Muscle of leg (tissue), 11 donors: Measurements from ENCODE around the gene TRPC4AP. TPM values are rescaled to one million over a fixed set of nuclear protein-coding genes. Genes with fewer than 3 reads are reported as not detected.

Source experiments
- DNase-seq: peaks from one replicate; pipeline ENCODE4 v3.0.0; 2013
- H3K27ac ChIP-seq: one replicate; pipeline ENCODE4 v1.5.1; 2013; ENCODE audit warnings: mild to moderate bottlenecking, low read length, control low read depth
- H3K27me3 ChIP-seq: one replicate; pipeline ENCODE4 v1.6.1; 2013; ENCODE audit warnings: low read length; ENCODE audit not compliant: control insufficient read depth, insufficient read depth
- H3K36me3 ChIP-seq: one replicate; pipeline ENCODE4 v1.6.1; 2013; ENCODE audit warnings: low read length; ENCODE audit not compliant: control insufficient read depth, insufficient read depth
- H3K4me1 ChIP-seq: one replicate; pipeline ENCODE4 v1.6.1; 2013; ENCODE audit warnings: low read length; ENCODE audit not compliant: control insufficient read depth, insufficient read depth
- H3K4me3 ChIP-seq: one replicate; pipeline ENCODE4 v1.5.1; 2013; ENCODE audit warnings: low read length, control low read depth
- H3K9me3 ChIP-seq: replicated peaks from 2 replicates; pipeline ENCODE4 v1.6.1; 2013; ENCODE audit warnings: low read depth, low read length; ENCODE audit not compliant: control insufficient read depth
- WGBS: methylation state at CpG from one replicate; pipeline ENCODE4 v1.1.5; 2013; ENCODE audit warnings: missing lambda C conversion rate; ENCODE audit not compliant: insufficient coverage; 5-methylcytosine and 5-hydroxymethylcytosine counted together
- polyA plus RNA-seq, 8 donors: library from polyadenylated mRNA; unstranded; fragments of 120-200 nt; gene quantifications; one replicate each; pipeline versions ENCODE4 v1.2.1 to v1.2.3, GENCODE V29; 2013; ENCODE audit warnings: inconsistent platforms in 1 of 8, low replicate concordance in 1 of 8; ENCODE audit not compliant: insufficient read length in 8 of 8, insufficient read depth in 1 of 8
- total RNA-seq: library from RNA; stranded (reverse); fragments of 120-200 nt; gene quantifications from one replicate; pipeline ENCODE4 v1.2.4, GENCODE V29; 2013

Gene TRPC4AP
- total and polyA plus RNA-seq, 9 donors = 28.6 to 61.0 (median 56.5) TPM

DNA sequence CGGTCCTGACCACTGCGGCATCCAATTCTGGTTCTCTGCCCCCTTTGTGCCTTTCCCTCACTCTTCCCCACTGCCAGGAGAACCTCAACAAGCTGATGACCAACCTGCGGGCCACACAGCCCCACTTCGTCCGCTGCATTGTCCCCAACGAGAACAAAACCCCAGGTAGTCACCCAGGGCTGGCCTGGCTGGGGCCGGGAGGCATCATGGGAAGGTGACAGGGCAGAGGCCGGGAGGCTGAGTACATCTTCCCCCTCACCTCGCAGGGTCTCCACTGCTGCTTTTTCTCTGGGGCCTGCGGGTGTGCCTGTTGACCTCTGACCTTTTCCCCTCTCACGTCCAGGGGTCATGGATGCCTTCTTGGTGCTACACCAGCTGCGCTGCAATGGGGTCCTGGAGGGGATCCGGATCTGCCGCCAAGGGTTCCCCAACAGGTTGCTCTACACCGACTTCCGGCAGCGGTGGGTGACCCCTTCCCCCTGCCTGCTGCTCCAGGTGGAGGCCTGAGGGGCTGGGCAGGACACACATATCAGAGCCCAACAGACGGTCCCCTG lies 101.9 kb downstream of the TRPC4AP start:
- WGBS = 75% methylated on average over 11 of the region's 18 CpGs
- no peak overlapping the region for H3K27ac ChIP-seq
- H3K4me3 ChIP-seq = no peak overlapping the region
- peaks cover 33% of the 10 kb centered on the region for H3K36me3 ChIP-seq
- no peaks in the 10 kb centered on the region for H3K9me3 ChIP-seq
- peaks cover 2% of the 10 kb centered on the region for H3K27me3 ChIP-seq
- H3K4me1 ChIP-seq = peaks cover 17% of the 10 kb centered on the region
- no peak for DNase-seq

DNA sequence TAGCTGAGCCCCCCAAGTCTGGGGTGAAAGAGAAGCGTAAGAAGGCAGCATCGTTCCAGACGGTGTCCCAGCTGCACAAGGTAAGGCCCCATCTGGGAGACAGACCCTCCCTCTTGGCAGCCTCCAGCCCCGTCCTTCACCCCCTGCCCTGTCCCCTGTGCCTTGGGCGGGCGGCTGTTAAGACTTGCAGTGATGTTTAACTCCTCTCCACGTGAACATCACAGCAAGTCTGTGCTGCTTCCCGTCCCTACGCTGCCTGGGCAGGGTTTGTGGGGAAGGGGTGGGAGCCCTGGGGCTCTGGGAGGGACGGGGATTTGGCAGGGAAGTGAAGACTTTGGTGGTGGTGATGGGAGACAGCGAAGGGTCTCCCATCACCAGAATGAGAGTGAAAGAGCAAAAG lies 102.4 kb downstream of the TRPC4AP start:
- peaks cover 18% of the 10 kb centered on the region for H3K4me1 ChIP-seq
- H3K27me3 ChIP-seq = peaks cover 5% of the 10 kb centered on the region
- peaks cover 27% of the 10 kb centered on the region for H3K36me3 ChIP-seq
- no peaks in the 10 kb centered on the region for H3K9me3 ChIP-seq
- H3K4me3 ChIP-seq = no peak overlapping the region
- no peak overlapping the region for H3K27ac ChIP-seq
- WGBS = 50% methylated on average over 3 of the region's 11 CpGs
- no peak for DNase-seq

DNA sequence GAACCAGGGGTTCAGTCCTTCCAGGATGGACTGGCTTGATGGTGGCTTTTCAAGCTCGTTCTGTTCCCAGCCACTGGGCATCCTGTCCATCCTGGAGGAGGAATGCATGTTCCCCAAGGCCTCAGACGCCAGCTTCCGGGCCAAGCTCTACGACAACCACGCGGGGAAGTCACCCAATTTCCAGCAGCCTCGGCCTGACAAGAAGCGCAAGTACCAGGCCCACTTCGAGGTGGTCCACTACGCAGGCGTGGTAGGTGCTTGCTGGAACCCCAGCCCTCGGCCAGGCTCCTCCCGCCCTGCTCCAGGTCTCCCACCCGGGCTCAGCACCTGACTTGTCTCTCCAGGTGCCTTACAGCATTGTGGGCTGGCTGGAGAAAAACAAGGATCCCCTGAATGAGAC lies 102.9 kb downstream of the TRPC4AP start:
- 87% methylated on average over 14 of the region's 14 CpGs for WGBS
- Histone ChIP-seq H3K4me3 (no peak overlapping the region), H3K27ac (no peak overlapping the region), H3K9me3 (no peaks in the 10 kb centered on the region), H3K27me3 (peaks cover 6% of the 10 kb centered on the region), H3K4me1 (peaks cover 23% of the 10 kb centered on the region), H3K36me3 (peaks cover 22% of the 10 kb centered on the region)
- DNase-seq = no peak

DNA sequence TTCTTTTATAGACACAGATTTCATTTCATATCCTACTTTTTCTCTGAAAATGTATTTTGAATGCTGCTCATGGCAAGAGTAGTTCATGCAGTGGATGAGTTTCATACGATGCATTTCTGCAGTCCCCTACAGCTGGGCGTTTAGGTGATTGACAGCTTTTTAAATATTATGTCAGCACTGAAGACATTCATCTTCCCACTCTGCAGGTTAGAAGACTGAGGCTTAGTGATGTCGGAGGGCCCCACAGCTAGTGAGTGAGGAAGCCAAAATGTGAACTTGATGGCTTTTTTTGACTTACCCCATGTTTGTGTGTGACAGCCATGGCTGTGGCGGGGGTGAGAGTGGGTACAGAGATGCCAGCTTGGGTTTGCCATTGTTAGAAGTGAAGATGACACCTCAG lies 103.5 kb downstream of the TRPC4AP start:
- peaks cover 7% of the 10 kb centered on the region for H3K27me3 ChIP-seq
- no peak overlapping the region for H3K4me3 ChIP-seq
- no peak overlapping the region for H3K27ac ChIP-seq
- no peak for DNase-seq
- no peaks in the 10 kb centered on the region for H3K9me3 ChIP-seq
- peaks cover 16% of the 10 kb centered on the region for H3K36me3 ChIP-seq
- 100% methylated on average over 2 of the region's 4 CpGs for WGBS
- H3K4me1 ChIP-seq = peaks cover 29% of the 10 kb centered on the region

DNA sequence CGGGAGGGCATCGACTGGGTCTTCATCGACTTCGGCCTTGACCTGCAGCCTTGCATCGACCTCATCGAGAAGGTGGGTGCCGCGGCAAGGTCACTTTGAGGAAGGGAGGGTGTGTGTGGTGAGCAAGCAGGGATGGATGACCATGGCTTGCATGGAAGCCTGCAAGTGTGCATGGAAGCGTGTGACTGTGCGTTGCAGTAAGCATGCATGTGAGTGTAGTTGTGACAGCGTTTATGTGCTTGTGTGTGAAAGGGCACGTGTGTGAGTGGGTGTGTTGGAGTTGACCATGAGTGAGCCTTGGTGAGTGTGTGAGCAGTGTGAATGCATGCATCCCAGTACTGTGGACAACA lies 104.4 kb downstream of the TRPC4AP start:
- peaks cover 38% of the 10 kb centered on the region for H3K4me1 ChIP-seq
- peaks cover 10% of the 10 kb centered on the region for H3K36me3 ChIP-seq
- no peak for DNase-seq
- H3K4me3 ChIP-seq = no peak overlapping the region
- no peaks in the 10 kb centered on the region for H3K9me3 ChIP-seq
- no peak overlapping the region for H3K27ac ChIP-seq
- 72% methylated on average over 12 of the region's 12 CpGs for WGBS
- peaks cover 11% of the 10 kb centered on the region for H3K27me3 ChIP-seq

DNA sequence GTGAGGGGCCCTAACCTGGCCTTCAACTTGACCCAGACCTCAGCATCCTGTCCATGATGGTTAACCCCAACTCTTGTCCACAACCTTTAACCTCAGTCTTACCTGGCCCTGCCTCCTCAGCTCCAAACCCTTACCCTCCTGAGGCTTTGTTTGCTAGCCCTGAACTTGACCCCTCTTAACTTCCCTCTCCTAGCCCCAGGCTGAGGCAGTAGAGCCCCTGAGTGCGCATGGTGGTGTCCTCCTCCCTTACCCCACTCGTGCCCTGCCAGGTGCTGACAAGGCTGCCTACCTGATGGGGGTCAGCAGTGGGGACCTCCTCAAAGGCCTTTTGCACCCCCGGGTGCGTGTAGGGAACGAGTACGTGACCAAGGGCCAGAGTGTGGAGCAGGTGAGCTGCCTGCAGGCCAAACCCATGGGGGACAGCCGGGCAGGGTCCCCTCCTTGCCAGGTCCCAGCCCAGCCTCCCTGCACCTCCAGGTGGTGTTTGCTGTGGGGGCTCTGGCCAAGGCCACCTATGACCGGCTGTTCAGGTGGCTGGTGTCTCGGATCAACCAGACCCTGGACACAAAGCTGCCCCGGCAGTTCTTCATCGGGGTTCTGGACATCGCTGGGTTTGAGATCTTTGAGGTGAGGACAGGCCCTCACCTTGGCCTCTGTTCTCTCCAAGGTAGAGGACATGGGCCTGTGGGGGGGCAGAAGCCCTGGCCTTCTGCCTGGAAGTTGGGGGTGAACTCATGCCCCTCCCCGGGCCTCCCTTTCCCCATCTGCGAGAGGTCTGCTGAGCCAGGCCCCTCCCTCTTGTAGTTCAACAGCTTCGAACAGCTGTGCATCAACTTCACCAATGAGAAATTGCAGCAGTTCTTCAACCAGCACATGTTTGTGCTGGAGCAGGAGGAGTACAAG lies 105.1 kb downstream of the TRPC4AP start:
- Histone ChIP-seq H3K27ac (no peak overlapping the region), H3K36me3 (peaks cover 4% of the 10 kb centered on the region), H3K27me3 (peaks cover 11% of the 10 kb centered on the region), H3K9me3 (no peaks in the 10 kb centered on the region), H3K4me1 (peaks cover 44% of the 10 kb centered on the region), H3K4me3 (no peak overlapping the region)
- no peak for DNase-seq
- WGBS = 80% methylated on average over 7 of the region's 15 CpGs

DNA sequence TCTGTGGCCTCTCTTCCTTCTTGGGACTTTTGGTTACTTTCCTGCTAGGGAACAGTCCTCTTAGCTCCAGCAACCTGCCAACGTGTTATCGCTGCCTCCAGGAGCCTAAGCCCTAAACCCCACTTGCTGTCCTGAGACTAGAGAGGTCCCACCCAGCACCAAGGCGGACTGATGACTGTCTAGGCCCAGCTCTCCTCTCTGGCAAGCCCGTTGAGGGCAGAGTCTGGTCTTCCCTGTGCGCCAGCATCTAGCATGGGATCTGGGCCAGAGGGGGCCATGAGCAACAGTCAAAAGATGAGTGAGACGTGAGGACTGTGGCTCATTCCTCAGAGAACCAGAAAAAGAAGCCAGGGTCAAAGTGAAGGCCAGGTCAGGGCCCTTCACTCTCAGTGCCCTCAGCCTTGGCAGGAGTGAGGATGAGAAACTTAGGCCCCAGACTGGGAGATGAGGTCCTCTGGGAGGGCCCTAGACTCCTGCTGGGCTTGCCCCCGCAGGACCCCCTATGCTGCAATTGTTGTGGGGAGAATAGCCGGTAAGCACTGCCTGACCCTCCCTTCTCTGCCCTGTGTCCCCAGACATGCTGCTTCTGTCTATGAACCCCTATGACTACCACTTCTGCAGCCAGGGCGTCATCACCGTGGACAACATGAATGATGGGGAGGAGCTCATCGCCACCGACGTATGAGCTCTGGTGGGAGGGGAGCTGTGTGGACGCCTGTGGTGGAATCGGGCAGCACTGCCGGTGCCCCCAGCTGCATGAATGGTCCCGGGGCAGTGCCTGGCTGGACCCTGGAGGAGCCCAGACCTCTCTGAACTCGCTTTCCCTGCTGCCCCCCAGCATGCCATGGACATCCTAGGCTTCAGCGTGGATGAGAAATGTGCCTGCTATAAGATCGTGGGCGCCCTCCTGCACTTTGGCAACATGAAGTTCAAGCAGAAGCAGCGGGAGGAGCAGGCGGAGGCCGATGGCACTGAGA lies 106.0 kb downstream of the TRPC4AP start:
- Histone ChIP-seq H3K36me3 (peaks cover 3% of the 10 kb centered on the region), H3K4me3 (no peak overlapping the region), H3K27me3 (peaks cover 11% of the 10 kb centered on the region), H3K9me3 (no peaks in the 10 kb centered on the region), H3K27ac (no peak overlapping the region), H3K4me1 (peaks cover 44% of the 10 kb centered on the region)
- DNase-seq = no peak
- 74% methylated on average over 14 of the region's 24 CpGs for WGBS

DNA sequence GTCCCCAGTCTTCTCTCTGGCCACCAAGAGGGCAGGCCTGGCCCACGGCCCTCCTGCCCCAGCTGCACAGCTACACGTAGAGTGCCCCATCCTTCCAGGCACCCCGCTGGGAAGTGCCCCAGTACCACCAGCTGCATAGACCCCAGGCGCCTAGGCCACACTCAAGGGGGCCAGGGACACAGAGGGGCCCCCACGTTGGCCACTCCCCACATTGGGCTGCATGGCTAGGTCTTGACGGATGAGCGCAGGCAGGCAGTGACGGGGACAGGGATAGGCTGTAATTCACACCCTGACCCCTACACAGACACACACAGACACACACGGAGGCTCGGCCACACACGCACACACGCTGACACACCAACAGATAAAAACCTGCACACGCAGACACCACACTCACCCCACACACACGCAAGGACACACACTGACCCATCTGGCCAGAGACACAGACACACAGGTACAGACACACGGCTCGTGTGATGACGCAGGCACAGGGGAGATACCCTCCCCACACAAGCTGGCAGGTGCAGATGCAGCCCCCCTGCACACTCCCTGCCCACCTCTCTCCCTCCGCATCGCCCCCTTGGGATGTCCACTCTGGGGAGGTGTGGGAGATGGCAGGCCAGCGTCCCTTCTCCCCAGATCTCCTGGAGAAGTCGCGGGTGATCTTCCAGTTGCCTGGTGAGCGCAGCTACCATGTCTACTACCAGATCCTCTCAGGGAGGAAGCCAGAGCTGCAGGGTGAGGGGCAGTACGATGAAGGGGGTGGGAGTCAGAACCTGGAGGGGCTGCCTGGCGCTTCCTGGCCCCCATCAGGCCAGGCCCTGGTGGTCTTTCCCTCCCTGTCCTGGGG lies 106.9 kb downstream of the TRPC4AP start:
- Histone ChIP-seq H3K36me3 (no peaks in the 10 kb centered on the region), H3K27me3 (peaks cover 11% of the 10 kb centered on the region), H3K27ac (no peak overlapping the region), H3K9me3 (no peaks in the 10 kb centered on the region), H3K4me3 (no peak overlapping the region), H3K4me1 (peaks cover 49% of the 10 kb centered on the region)
- 54% methylated on average over 7 of the region's 25 CpGs for WGBS
- DNase-seq = peak; percentile 16

DNA sequence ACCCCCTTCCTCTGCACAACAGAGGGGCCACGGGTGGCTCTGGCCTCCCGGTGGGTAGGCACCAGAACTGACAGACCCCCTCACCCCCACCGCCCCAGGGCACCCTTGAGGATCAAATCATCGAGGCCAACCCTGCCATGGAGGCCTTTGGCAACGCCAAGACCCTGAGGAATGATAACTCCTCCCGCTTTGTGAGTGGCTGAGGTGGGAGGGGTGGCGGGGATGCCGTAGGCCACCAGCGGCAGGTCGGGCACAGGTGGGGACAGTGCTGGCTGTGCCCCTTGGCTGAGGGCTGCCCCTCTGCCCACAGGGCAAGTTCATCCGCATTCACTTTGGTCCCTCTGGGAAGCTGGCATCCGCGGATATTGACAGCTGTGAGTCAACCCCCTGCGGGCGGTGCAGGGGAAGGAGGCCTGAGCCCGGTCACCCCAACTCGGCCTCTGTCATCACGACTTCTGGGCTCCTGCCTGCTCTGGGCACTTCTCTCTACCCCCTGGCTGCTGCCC lies 107.8 kb downstream of the TRPC4AP start:
- WGBS = 68% methylated on average over 13 of the region's 18 CpGs
- no peaks in the 10 kb centered on the region for H3K36me3 ChIP-seq
- H3K4me1 ChIP-seq = peaks cover 53% of the 10 kb centered on the region
- H3K9me3 ChIP-seq = no peaks in the 10 kb centered on the region
- H3K4me3 ChIP-seq = no peak overlapping the region
- no peak overlapping the region for H3K27ac ChIP-seq
- peaks cover 11% of the 10 kb centered on the region for H3K27me3 ChIP-seq
- peak; percentile 14 for DNase-seq
